Activated CD8-positive, alpha-beta memory T cell treated with anti-CD3 and anti-CD28 coated beads, Interleukin-2, amount 10 ng/mL, durations not matched to agents 7 days and 5 days (primary cell): Measurements from ENCODE around the gene SAA1. TPM values are rescaled to one million over a fixed set of nuclear protein-coding genes. Genes with fewer than 3 reads are reported as not detected.
A peak's percentile ranks its signal among the peaks of the same experiment; 100 is the strongest.

Source experiments
- ATAC-seq: fragments of 150-1000 bp; cut with Tn5 transposase; one replicate; pipeline ENCODE4 v1.10.0; 2021; ENCODE audit warnings: moderate library complexity
- CTCF ChIA-PET: fragments of 350-600 bp; sonication (Branson Sonifier 250); formaldehyde crosslinking; loops from one replicate; lab custom pipeline; 2021; ENCODE audit warnings: antibody characterized with exemption; lab: Charles Lee
- DNase-seq: peaks from one replicate; pipeline ENCODE4 v3.0.0-alpha.2; 2020
- H3K27ac Mint-ChIP-seq: one replicate; pipeline ENCODE4 v1.8.0; 2021; ENCODE audit warnings: mild to moderate bottlenecking, mixed read lengths
- H3K27me3 Mint-ChIP-seq: one replicate; pipeline ENCODE4 v1.8.0; 2021; ENCODE audit warnings: mixed read lengths
- H3K36me3 Mint-ChIP-seq: one replicate; pipeline ENCODE4 v1.8.0; 2021; ENCODE audit warnings: mild to moderate bottlenecking, mixed read lengths
- H3K4me1 Mint-ChIP-seq: one replicate; pipeline ENCODE4 v1.8.0; 2021; ENCODE audit warnings: mixed read lengths
- H3K4me3 Mint-ChIP-seq: one replicate; pipeline ENCODE4 v1.8.0; 2021; ENCODE audit warnings: mild to moderate bottlenecking, moderate library complexity, mixed read lengths
- H3K9me3 Mint-ChIP-seq: one replicate; pipeline ENCODE4 v1.8.0; 2022; ENCODE audit warnings: low read depth, mixed read lengths
- total RNA-seq, 2 experiments: library from RNA; stranded (reverse); gene quantifications; one replicate each; pipeline ENCODE4 v1.2.3, GENCODE V29; 2021

Gene SAA1
- total RNA-seq, 2 experiments from 2014 or later, result not detected

DNA sequence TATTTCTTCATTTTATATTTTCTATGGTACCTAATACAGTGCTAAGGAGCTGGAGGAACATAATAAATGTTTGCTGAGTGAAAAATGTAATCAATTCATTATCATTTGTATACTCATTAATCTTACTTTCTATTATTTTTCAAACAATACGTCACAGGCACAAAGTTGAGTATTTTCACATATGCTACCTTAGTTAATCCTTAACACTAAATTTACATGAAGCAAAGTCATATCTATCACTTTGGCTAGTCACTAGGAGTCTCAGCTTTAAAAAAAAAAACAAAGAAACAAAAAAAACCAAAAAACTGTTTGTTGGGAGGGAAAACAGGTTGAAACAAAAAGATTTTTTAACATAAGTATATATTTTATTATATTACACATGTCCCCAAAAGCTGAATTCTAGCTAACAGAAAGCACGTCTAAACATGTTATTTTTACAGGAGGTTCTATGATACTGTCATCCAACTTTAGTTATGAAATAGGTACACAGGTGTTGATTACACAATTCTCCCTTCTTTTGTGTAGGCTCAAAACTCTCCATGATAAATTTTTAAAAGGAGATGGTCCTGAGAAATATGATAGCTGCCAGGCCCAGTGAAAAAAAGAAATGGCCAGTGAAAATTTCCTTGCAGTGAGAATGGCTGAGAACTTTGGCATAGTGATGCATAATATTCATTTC is 41.5 kb downstream of the SAA1 start:
- Mint-ChIP-seq H3K27me3 (no peaks in the 10 kb centered on the region), H3K36me3 (peaks cover 36% of the 10 kb centered on the region), H3K27ac (no peak overlapping the region), H3K9me3 (no peaks in the 10 kb centered on the region), H3K4me1 (no peaks in the 10 kb centered on the region), H3K4me3 (no peak overlapping the region)
- ATAC-seq (no peak), DNase-seq (no peak)
- CTCF ChIA-PET, result interaction anchor here (0.5 to 0.6 kb wide), 2 partner anchors 65 to 69 kb away, joined by 3 read pairs; no protein-coding TSS in a partner anchor

DNA sequence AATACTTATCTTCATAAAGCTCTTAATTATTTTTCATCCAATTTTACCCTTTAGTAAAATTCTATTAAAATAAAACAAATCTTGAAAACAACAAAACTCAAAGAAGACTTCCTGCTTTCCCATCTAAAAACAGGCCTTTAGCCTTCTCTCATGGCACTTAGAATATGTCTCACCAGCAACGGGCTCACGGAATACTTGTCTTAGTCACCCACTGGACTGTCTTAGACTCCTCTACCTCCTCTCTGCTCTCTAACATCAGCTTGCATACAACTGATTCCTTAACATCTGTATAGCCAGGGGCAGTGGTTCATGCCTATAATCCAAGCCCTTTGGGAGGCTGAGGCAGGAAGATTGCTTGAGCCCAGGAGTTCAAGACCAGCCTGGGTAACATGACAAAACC is 42.2 kb downstream of the SAA1 start:
- ATAC-seq (no peak), DNase-seq (no peak)
- H3K4me3 Mint-ChIP-seq, result no peak overlapping the region
- H3K9me3 Mint-ChIP-seq, result no peaks in the 10 kb centered on the region
- H3K4me1 Mint-ChIP-seq, result peaks cover 3% of the 10 kb centered on the region
- no peak overlapping the region for H3K27ac Mint-ChIP-seq
- H3K27me3 Mint-ChIP-seq, result no peaks in the 10 kb centered on the region
- peaks cover 32% of the 10 kb centered on the region for H3K36me3 Mint-ChIP-seq
- CTCF ChIA-PET, result interaction anchor here (0.5 to 0.7 kb wide), 3 partner anchors 11 to 68 kb away, joined by 3 read pairs; no protein-coding TSS in a partner anchor

DNA sequence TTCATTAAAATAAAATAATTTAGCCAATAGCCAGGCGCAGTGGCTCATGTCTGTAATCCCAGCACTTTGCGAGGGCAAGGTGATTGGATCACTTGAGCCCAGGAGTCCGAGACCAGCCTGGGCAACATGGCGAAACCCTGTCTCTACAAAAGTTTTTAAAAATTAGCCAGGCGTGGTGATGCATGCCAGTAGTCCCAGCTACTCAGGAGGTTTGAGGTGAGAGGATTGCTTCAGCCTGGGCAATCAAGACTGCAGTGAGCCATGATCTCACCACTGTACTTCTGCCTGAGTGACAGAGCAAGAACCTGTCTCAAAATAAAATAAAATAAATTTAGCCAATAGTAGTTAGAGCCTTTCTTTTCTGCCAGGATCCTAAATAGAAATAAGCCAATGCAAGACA is 43.6 kb downstream of the SAA1 start:
- no peak overlapping the region for H3K27ac Mint-ChIP-seq
- no peaks in the 10 kb centered on the region for H3K9me3 Mint-ChIP-seq
- peaks cover 7% of the 10 kb centered on the region for H3K4me1 Mint-ChIP-seq
- ATAC-seq (no peak), DNase-seq (no peak)
- no peak overlapping the region for H3K4me3 Mint-ChIP-seq
- no peaks in the 10 kb centered on the region for H3K27me3 Mint-ChIP-seq
- H3K36me3 Mint-ChIP-seq, result peaks cover 31% of the 10 kb centered on the region
- CTCF ChIA-PET, result no interaction called here

DNA sequence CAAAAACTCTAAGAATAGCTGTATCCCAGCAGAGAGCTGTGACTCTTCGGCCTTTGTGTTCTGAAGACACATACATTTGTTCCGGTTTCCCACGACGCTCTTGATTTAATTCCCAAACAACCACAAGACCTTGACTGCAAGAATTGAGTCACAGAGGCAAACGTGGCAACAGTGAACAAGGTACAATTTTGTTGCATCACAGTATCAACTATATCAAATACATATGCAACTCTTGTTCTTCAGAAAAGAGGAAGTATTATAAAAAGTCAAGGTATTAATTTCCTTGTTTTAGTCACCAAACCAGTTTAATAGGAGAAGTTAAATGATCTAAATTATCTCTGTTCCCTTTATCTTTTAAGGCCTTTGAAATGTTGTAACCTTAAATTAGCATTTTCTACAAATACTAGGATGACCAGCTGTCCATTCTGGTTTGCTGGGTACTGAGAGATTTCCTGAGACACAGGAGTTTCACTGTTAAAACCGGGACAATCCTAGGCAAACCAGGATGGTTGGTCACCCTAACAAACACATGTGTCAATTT is 44.8 kb downstream of the SAA1 start:
- no peak for ATAC-seq
- Mint-ChIP-seq H3K9me3 (no peaks in the 10 kb centered on the region), H3K4me3 (no peak overlapping the region), H3K36me3 (peaks cover 30% of the 10 kb centered on the region), H3K4me1 (peaks cover 7% of the 10 kb centered on the region), H3K27me3 (no peaks in the 10 kb centered on the region), H3K27ac (peak overlapping the region; percentile 38)
- no peak for DNase-seq
- CTCF ChIA-PET, result no interaction called here

DNA sequence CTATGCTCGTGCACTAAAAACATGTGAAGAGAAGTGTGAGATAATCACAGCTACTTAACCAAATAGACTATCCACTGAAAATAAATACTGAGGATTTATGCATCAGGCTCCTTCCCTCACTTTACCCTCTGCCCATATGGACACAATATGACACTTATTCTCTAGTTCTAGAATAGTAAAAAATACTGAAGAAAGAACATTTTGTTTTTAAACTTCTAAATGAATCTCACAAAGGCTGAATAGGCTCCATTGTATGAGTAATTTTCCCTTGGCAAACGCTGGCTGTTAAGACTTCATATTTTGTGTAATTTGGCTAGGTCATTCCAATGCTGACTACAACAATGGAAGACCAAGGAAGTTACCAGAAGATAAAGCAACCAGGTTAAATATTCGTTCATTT is 45.9 kb downstream of the SAA1 start:
- Mint-ChIP-seq H3K27me3 (no peaks in the 10 kb centered on the region), H3K36me3 (peaks cover 21% of the 10 kb centered on the region), H3K27ac (no peak overlapping the region), H3K4me3 (no peak overlapping the region), H3K4me1 (peaks cover 8% of the 10 kb centered on the region), H3K9me3 (no peaks in the 10 kb centered on the region)
- no peak for ATAC-seq
- DNase-seq, result no peak
- CTCF ChIA-PET, result interaction anchor here (1.0 kb wide), 1 partner anchor 9 kb away, joined by 3 read pairs; no protein-coding TSS in a partner anchor

DNA sequence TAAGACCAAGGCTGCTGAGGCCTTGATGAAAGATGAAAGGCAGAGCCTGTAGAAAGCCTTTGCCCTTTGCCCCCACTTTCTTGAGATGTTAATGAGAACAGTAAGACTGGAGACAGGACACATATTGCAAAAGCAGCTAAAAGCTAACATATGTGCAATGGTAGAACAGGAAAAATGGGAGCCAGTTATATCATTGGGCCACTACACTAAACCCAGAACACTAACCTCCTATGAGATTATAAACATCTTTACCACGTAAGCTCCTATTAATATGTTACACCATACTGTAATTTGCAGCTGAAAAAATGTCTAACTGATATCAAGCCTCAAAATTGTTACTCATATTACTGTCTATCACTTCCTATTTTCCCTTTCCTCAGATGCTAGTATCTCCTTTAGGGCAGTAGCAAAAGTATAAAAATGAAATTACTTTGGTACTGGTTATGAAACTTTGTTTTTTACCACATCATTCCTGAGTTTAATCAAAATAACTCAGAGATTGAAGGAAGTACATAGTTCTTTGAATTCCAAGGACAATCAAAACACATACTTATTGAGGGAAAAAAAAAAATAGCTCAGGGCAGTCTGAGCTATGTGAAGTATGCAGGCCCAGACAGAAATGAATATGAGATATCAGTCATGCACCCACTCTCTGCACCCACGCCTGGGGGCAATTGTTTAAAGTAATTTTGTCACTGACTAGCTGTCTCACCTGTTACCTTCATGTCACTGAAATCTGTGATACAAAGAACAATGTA is 46.8 kb downstream of the SAA1 start:
- peaks cover 23% of the 10 kb centered on the region for H3K36me3 Mint-ChIP-seq
- peaks cover 13% of the 10 kb centered on the region for H3K4me1 Mint-ChIP-seq
- DNase-seq, result no peak
- ATAC-seq, result peak; percentile 39
- H3K27me3 Mint-ChIP-seq, result no peaks in the 10 kb centered on the region
- CTCF ChIA-PET, result interaction anchor here (1.0 to 1.4 kb wide), 3 partner anchors 9 to 69 kb away, joined by 3 to 4 read pairs (median 4); partner anchors contain the start of gene HPS5
- no peaks in the 10 kb centered on the region for H3K9me3 Mint-ChIP-seq
- H3K27ac Mint-ChIP-seq, result no peak overlapping the region
- no peak overlapping the region for H3K4me3 Mint-ChIP-seq

DNA sequence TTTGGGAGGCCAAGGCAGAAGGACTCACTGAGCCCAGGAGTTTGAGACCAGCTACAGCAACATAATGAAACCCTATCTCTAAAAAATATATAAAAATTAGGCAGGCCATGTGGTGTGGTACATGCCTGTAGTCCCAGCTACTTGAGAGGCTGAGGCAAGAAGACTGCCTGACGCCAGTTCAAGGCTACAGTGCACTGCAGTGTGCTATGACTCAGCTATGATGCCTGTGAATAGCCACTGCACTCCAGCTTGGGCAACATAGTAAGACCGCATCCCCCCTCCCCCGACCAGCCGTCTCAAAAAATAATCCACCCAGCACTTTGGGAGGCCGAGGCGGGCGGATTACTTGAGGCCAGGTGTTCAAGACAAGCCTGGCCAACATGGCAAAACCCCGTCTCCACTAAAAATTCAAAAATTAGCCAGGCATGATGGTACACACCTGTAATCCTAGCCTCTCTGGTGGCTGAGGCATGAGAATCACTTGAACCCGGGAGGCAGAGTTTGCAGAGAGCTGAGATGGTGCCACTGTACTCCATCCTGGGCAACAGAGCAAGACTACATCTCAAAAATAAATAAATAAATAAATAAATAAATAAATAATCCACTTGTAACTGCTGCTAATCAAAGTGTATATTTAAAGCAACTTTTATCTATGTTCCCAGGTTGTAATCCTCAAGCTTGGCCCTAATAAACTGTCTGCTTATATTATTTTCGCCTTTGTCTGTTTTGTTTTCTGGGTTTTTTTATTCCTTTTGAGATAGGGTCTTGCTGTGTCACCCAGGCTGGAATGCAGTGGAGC is 48.1 kb downstream of the SAA1 start:
- H3K27ac Mint-ChIP-seq, result no peak overlapping the region
- DNase-seq (no peak), ATAC-seq (no peak)
- peaks cover 21% of the 10 kb centered on the region for H3K36me3 Mint-ChIP-seq
- H3K4me1 Mint-ChIP-seq, result peaks cover 23% of the 10 kb centered on the region
- H3K4me3 Mint-ChIP-seq, result no peak overlapping the region
- H3K9me3 Mint-ChIP-seq, result no peaks in the 10 kb centered on the region
- CTCF ChIA-PET, result interaction anchor here (1.3 kb wide), 1 partner anchor 71 kb away, joined by 3 read pairs; no protein-coding TSS in a partner anchor
- H3K27me3 Mint-ChIP-seq, result no peaks in the 10 kb centered on the region

DNA sequence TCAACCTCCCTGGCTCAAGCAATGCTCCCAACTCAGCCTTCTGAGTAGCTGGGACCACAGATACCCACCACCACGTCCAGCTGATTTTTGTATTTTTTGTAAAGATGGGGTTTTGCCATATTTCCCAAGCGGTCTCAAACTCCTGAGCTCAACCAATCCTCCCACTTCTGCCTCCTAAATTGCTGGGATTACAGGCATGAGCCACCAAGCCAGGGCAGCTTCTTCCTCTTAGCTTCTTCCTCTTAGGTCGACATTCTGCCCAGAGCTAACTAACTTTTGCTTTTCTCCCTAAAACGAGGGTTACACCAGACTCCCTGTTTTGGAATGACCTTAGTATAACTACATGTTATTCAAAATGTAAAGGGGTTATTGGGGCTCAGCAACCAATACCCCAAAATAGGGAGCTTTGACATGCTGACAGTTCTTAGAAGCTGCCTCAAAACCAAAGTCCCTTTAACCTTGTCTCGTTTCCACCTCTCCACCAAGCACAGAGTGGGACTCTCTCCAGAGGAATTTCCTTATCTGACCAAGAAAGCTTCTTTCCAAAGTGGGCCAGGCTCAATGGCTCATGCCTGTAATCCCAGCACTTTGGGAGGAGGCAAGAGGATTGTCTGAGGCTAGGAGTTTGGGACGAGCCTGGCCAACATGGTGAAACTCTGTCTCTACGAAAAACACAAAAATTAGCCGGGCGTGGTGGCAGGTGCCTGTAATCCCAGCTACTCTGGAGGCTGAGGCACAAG is 48.9 kb downstream of the SAA1 start:
- Mint-ChIP-seq H3K4me3 (no peak overlapping the region), H3K27ac (no peak overlapping the region), H3K4me1 (peaks cover 31% of the 10 kb centered on the region), H3K36me3 (peaks cover 20% of the 10 kb centered on the region), H3K27me3 (no peaks in the 10 kb centered on the region), H3K9me3 (no peaks in the 10 kb centered on the region)
- DNase-seq (no peak), ATAC-seq (no peak)
- CTCF ChIA-PET, result interaction anchor here (1.3 to 1.8 kb wide), 2 partner anchors 71 to 72 kb away, joined by 3 to 8 read pairs; no protein-coding TSS in a partner anchor

DNA sequence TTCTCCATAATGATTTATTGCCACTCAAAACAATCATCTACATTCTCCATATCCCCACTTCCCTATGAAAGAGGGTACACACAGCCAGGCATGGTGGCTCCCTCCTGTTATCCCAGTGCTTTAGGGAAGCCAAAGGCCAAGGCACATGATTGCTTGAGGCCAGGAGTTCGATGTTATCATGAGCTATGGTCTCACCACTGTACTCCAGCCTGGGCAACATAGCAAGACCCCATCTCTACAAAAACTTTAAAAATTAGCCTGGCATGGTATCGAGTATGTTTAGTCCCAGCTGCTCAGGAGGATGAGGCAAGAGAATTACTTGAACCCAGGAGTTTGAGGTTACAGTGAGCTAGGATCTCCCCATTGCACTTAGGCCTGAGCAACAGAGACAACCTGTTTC is 49.8 kb downstream of the SAA1 start:
- H3K27ac Mint-ChIP-seq, result no peak overlapping the region

DNA sequence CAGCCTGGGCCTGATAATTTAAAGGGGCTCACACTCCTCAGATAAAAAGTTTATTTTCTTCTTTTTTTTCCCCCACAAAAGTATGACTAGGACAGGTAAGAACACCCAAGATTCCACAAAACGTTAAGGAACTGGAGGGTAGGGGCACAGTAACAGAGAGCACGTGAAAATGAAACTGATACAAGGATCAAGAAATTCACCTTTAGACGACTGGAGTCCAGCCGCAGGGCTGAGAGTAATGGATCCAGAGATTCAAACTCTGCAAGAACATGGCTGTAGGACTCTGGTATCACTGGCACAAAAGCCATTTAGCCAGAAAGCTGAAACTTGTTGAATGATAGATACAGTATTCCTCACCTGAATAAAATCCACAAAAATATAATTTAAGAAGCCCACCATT is 51.5 kb downstream of the SAA1 start:
- Mint-ChIP-seq H3K27ac (no peak overlapping the region), H3K9me3 (no peaks in the 10 kb centered on the region), H3K4me1 (peaks cover 44% of the 10 kb centered on the region), H3K4me3 (no peak overlapping the region), H3K27me3 (no peaks in the 10 kb centered on the region), H3K36me3 (peaks cover 10% of the 10 kb centered on the region)
- ATAC-seq (no peak), DNase-seq (no peak)
- CTCF ChIA-PET, result no interaction called here

More for the DNA sequence above, 49.8 kb downstream of the SAA1 start:
- Mint-ChIP-seq H3K36me3 (peaks cover 16% of the 10 kb centered on the region), H3K4me3 (no peak overlapping the region), H3K27me3 (no peaks in the 10 kb centered on the region), H3K9me3 (no peaks in the 10 kb centered on the region), H3K4me1 (peaks cover 39% of the 10 kb centered on the region)
- CTCF ChIA-PET, result interaction anchor here (1.8 kb wide), 1 partner anchor 72 kb away, joined by 8 read pairs; no protein-coding TSS in a partner anchor
- no peak for ATAC-seq
- DNase-seq, result no peak
